Astrocyte (in vitro differentiated cells and primary cell): ENCODE results near the gene EXOC4. TPM values are rescaled to one million over a fixed set of nuclear protein-coding genes. Genes with fewer than 3 reads are reported as not detected.

Experiments
- DNase-seq: peaks from one replicate; pipeline ENCODE4 v3.0.0-alpha.2; 2010; ENCODE audit warnings: low read depth
- FAIRE-seq: peaks from 2 replicates; lab custom pipeline; 2011; peaks lifted over from hg19 to GRCh38; lab: Jason Lieb, UNC
- H2AFZ ChIP-seq: 2 replicates; pipeline ENCODE4 v1.6.0; 2012; ENCODE audit warnings: low read depth, low read length, inconsistent platforms
- H3K27ac ChIP-seq: 2 replicates; pipeline ENCODE4 v1.5.1; 2011; ENCODE audit warnings: low read depth, low read length, inconsistent platforms
- H3K27me3 ChIP-seq: 2 replicates; pipeline ENCODE4 v1.6.0; 2011; ENCODE audit warnings: low read length, inconsistent platforms; ENCODE audit not compliant: insufficient read depth
- H3K36me3 ChIP-seq: 2 replicates; pipeline ENCODE4 v1.5.1; 2011; ENCODE audit warnings: low read length, inconsistent platforms; ENCODE audit not compliant: insufficient read depth
- H3K4me1 ChIP-seq: 2 replicates; pipeline ENCODE4 v1.5.1; 2011; ENCODE audit warnings: low read length, inconsistent platforms; ENCODE audit not compliant: insufficient read depth
- H3K4me2 ChIP-seq: 2 replicates; pipeline ENCODE4 v1.6.0; 2012; ENCODE audit warnings: low read length, inconsistent platforms
- H3K4me3 ChIP-seq: 2 replicates; pipeline ENCODE4 v1.5.1; 2011; ENCODE audit warnings: low read depth, mild to moderate bottlenecking, low read length, inconsistent platforms; ENCODE audit not compliant: insufficient read depth
- H3K79me2 ChIP-seq: 2 replicates; pipeline ENCODE4 v1.6.0; 2012; ENCODE audit warnings: mild to moderate bottlenecking, low read length, inconsistent platforms; ENCODE audit not compliant: insufficient read depth
- H3K9ac ChIP-seq: 2 replicates; pipeline ENCODE4 v1.6.0; 2012; ENCODE audit warnings: mild to moderate bottlenecking, low read length, inconsistent platforms
- H3K9me3 ChIP-seq: 2 replicates; pipeline ENCODE4 v1.5.1; 2012; ENCODE audit warnings: low read depth, mild to moderate bottlenecking, low read length, inconsistent platforms; ENCODE audit not compliant: insufficient read depth
- H4K20me1 ChIP-seq: 2 replicates; pipeline ENCODE4 v1.6.0; 2012; ENCODE audit warnings: low read length, inconsistent platforms; ENCODE audit not compliant: insufficient read depth
- H3K27ac Mint-ChIP-seq: one replicate; pipeline ENCODE4 v1.8.0; 2021; ENCODE audit warnings: mild to moderate bottlenecking, mixed read lengths; ENCODE audit not compliant: unreplicated experiment
- H3K27me3 Mint-ChIP-seq: one replicate; pipeline ENCODE4 v1.8.0; 2021; ENCODE audit warnings: low read depth, mixed read lengths; ENCODE audit not compliant: unreplicated experiment
- H3K36me3 Mint-ChIP-seq: one replicate; pipeline ENCODE4 v1.8.0; 2021; ENCODE audit warnings: low read depth, mixed read lengths; ENCODE audit not compliant: unreplicated experiment
- H3K4me1 Mint-ChIP-seq: one replicate; pipeline ENCODE4 v1.8.0; 2021; ENCODE audit warnings: low read depth, mixed read lengths; ENCODE audit not compliant: unreplicated experiment
- H3K4me3 Mint-ChIP-seq: one replicate; pipeline ENCODE4 v1.8.0; 2021; ENCODE audit warnings: mild to moderate bottlenecking, moderate library complexity, mixed read lengths; ENCODE audit not compliant: unreplicated experiment
- H3K9me3 Mint-ChIP-seq: one replicate; pipeline ENCODE4 v1.8.0; 2021; ENCODE audit warnings: mild to moderate bottlenecking, mixed read lengths; ENCODE audit not compliant: unreplicated experiment
- EZH2 ChIP-seq: IDR thresholded peaks from 2 replicates; pipeline ENCODE4 v1.6.1; 2012; ENCODE audit warnings: mild to moderate bottlenecking, low read length, inconsistent platforms; ENCODE audit not compliant: insufficient read depth
- total RNA-seq: library from RNA; stranded (reverse); gene quantifications from 2 replicates; pipeline ENCODE4 v1.2.1, GENCODE V29; 2021
- TF ChIP-seq, protein P1 (sequence below): IDR thresholded peaks from 2 replicates; pipeline ENCODE4 v1.5.1; 2011; ENCODE audit warnings: low read depth, mild to moderate bottlenecking, inconsistent platforms, low read length, moderate library complexity; ENCODE audit not compliant: insufficient read depth

Gene EXOC4
- total RNA-seq, 1 donor from 2014 or later: 57.5 TPM

DNA sequence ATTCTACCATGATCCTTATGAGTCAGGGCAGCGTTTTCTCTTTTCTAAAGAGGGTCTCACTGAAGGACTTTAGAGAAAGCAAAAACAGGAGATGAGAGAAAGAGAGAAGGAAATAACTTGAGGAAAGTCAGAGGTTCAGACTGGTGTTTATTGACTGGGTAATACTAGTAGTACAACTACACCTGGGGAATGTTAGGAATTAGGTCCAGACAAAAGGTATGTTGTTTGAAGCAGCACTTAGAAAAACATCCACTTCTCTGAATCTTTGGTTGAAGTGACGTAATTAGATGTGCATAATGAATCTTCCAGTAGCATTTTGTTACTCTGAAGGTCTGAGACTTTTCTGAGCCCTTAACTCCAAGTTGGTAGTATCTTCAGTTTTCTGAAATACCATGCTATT, 494.0 kb downstream of the EXOC4 start:
- FAIRE-seq: no peak
- Histone ChIP-seq H3K4me2 (no peak overlapping the region), H3K9ac (no peak overlapping the region), H2AFZ (no peak overlapping the region), H3K9me3 (no peaks in the 10 kb centered on the region), H4K20me1 (no peaks in the 10 kb centered on the region), H3K27ac (no peak overlapping the region), H3K79me2 (no peaks in the 10 kb centered on the region), H3K27me3 (no peaks in the 10 kb centered on the region), H3K4me3 (no peak overlapping the region), H3K4me1 (no peaks in the 10 kb centered on the region), H3K36me3 (no peaks in the 10 kb centered on the region)
- Mint-ChIP-seq H3K9me3 (no peaks in the 10 kb centered on the region), H3K36me3 (no peaks in the 10 kb centered on the region), H3K27ac (no peak overlapping the region), H3K27me3 (no peaks in the 10 kb centered on the region), H3K4me1 (peaks cover 6% of the 10 kb centered on the region), H3K4me3 (no peak overlapping the region)
- no peak for DNase-seq
- TF ChIP-seq, protein P1, sequence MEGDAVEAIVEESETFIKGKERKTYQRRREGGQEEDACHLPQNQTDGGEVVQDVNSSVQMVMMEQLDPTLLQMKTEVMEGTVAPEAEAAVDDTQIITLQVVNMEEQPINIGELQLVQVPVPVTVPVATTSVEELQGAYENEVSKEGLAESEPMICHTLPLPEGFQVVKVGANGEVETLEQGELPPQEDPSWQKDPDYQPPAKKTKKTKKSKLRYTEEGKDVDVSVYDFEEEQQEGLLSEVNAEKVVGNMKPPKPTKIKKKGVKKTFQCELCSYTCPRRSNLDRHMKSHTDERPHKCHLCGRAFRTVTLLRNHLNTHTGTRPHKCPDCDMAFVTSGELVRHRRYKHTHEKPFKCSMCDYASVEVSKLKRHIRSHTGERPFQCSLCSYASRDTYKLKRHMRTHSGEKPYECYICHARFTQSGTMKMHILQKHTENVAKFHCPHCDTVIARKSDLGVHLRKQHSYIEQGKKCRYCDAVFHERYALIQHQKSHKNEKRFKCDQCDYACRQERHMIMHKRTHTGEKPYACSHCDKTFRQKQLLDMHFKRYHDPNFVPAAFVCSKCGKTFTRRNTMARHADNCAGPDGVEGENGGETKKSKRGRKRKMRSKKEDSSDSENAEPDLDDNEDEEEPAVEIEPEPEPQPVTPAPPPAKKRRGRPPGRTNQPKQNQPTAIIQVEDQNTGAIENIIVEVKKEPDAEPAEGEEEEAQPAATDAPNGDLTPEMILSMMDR: no peak
- TF ChIP-seq EZH2: no peak

DNA sequence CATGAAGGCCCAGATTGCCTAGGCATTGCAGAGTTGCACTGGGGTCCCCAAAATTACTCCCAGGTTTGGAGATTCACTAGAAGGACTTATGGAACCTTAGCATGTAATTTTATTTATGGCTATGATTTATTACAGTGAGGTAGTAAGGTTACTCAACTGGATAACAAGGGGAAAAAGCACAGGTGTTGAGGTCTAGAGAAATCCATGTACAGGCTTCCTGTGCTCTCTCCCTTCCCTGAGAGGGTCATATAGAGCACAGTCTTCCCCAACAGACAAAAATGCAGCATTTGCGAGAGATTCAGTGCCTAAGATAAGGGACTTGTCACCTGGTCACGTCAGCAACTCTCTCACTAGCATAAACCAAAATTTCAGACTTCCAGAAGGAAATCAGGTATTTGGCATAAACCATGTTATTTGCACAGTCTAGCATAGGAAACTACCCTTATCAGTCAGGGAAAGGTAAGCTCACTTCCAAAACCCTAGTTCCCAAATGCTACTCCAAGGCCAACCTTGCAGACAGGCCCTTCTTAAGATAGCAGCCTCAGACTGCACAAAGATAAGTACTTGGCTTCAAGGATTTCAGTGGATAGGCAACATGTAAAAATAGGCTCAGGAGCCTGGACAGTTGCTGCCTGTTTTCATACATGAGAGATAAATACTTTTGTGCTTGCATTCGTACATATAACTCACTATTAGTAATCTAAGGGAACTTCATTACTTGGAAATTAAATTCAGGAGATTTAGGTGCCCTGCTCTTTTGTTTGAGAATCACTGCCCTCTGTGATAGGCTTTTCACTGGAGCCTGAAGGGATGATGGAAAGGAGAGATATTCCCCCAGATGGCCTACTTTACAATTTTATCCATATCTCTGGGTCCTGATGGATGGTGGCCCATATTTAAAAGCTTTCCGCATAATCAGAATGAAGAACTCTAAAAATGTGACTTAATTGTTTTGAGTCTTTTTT, 495.8 kb downstream of the EXOC4 start:
- no peaks in the 10 kb centered on the region for H3K4me1 ChIP-seq
- no peak overlapping the region for H3K9ac ChIP-seq
- H3K27me3 Mint-ChIP-seq: no peaks in the 10 kb centered on the region
- H3K9me3 ChIP-seq: no peaks in the 10 kb centered on the region
- no peaks in the 10 kb centered on the region for H3K36me3 Mint-ChIP-seq
- no peak overlapping the region for H3K4me2 ChIP-seq
- no peak for FAIRE-seq
- no peaks in the 10 kb centered on the region for H4K20me1 ChIP-seq
- no peak overlapping the region for H3K4me3 ChIP-seq
- H3K27me3 ChIP-seq: no peaks in the 10 kb centered on the region
- H3K4me1 Mint-ChIP-seq: peaks cover 11% of the 10 kb centered on the region
- no peaks in the 10 kb centered on the region for H3K36me3 ChIP-seq
- no peak overlapping the region for H3K4me3 Mint-ChIP-seq
- DNase-seq: no peak
- no peak overlapping the region for H3K27ac Mint-ChIP-seq
- no peak overlapping the region for H2AFZ ChIP-seq
- H3K27ac ChIP-seq: no peak overlapping the region
- no peaks in the 10 kb centered on the region for H3K79me2 ChIP-seq
- TF ChIP-seq EZH2: no peak
- TF ChIP-seq, protein P1: no peak
- H3K9me3 Mint-ChIP-seq: no peaks in the 10 kb centered on the region

DNA sequence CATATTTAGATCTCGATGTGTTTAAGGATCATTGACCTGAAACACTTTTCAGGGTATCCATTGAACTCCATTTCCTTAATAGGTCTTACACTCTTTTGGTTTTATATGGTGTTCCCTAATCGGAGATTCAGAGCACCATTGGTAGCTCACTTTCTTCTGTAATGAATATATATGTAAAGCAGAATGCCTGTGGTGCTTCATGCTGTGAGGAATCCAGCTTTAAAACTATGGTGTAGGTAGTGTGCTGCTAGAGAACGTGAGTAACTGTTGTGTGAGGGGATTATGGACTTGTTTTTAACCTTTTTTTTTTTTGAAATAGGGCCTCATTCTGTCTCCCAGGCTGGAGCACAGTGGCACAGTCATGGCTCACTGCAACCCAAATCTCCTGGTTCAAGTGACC, 497.4 kb downstream of the EXOC4 start:
- TF ChIP-seq, protein P1: no peak
- TF ChIP-seq EZH2: no peak
- H3K36me3 Mint-ChIP-seq: peaks cover 2% of the 10 kb centered on the region
- FAIRE-seq (no peak), DNase-seq (no peak)
- H3K4me1 Mint-ChIP-seq: peaks cover 11% of the 10 kb centered on the region
- no peaks in the 10 kb centered on the region for H4K20me1 ChIP-seq
- no peak overlapping the region for H3K4me2 ChIP-seq
- no peaks in the 10 kb centered on the region for H3K27me3 ChIP-seq
- H3K4me3 Mint-ChIP-seq: no peak overlapping the region
- no peaks in the 10 kb centered on the region for H3K9me3 ChIP-seq
- no peaks in the 10 kb centered on the region for H3K9me3 Mint-ChIP-seq
- H3K4me3 ChIP-seq: no peak overlapping the region
- H3K9ac ChIP-seq: no peak overlapping the region
- H2AFZ ChIP-seq: no peak overlapping the region
- no peaks in the 10 kb centered on the region for H3K79me2 ChIP-seq
- H3K27ac ChIP-seq: no peak overlapping the region
- H3K36me3 ChIP-seq: no peaks in the 10 kb centered on the region
- no peak overlapping the region for H3K27ac Mint-ChIP-seq
- H3K4me1 ChIP-seq: no peaks in the 10 kb centered on the region
- no peaks in the 10 kb centered on the region for H3K27me3 Mint-ChIP-seq
